Measurements from ENCODE around the gene ARMC9. TPM values are rescaled to one million over a fixed set of nuclear protein-coding genes. Genes with fewer than 3 reads are reported as not detected.
A peak's percentile ranks its signal among the peaks of the same experiment; 100 is the strongest.

ARMC9 gene
- total RNA-seq, 1 donor from 2014 or later: 178 TPM

DNA sequence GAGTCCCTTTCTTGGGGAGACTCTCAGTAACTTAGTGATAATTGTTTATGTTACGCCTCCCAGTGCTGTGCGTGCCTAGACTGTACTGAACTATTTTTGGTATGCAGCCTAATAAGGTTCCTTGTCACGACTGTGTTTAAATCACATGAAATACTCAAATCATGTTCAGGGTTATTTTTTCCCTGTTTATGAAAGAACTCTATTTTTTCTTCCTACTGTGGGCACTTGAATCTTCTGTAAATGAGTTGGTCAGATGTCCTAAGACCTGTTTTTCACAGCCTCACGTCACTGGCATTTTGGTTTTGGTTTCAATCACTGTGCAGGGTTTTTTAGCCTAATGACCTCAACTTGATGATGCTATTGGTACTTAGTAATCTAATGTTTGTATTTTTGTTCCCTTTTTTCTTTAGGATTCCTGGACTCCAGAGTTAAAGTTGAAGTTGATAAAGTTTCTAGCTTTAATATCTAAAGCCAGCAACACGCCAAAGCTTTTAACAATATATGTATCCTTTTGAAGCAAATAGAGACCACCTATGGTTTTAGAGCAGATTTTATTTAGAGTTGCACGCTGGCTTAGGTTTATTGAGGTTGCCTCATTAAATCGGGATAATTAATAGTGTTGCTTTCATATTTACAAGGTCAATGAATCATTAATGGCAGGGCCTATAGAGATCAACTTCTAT, 24.0 kb downstream of the ARMC9 start:
- no peaks in the 10 kb centered on the region for H3K27me3 Mint-ChIP-seq (ENCODE audit: unreplicated experiment)
- H3K9me3 Mint-ChIP-seq (ENCODE audit: unreplicated experiment): peaks cover 7% of the 10 kb centered on the region
- peaks cover 58% of the 10 kb centered on the region for H3K4me1 Mint-ChIP-seq (ENCODE audit: unreplicated experiment)
- DNase-seq (ENCODE audit: extremely low spot score, unreplicated experiment): no peak
- peaks cover 54% of the 10 kb centered on the region for H3K36me3 Mint-ChIP-seq (ENCODE audit: unreplicated experiment)
- TF ChIP-seq, protein P1, sequence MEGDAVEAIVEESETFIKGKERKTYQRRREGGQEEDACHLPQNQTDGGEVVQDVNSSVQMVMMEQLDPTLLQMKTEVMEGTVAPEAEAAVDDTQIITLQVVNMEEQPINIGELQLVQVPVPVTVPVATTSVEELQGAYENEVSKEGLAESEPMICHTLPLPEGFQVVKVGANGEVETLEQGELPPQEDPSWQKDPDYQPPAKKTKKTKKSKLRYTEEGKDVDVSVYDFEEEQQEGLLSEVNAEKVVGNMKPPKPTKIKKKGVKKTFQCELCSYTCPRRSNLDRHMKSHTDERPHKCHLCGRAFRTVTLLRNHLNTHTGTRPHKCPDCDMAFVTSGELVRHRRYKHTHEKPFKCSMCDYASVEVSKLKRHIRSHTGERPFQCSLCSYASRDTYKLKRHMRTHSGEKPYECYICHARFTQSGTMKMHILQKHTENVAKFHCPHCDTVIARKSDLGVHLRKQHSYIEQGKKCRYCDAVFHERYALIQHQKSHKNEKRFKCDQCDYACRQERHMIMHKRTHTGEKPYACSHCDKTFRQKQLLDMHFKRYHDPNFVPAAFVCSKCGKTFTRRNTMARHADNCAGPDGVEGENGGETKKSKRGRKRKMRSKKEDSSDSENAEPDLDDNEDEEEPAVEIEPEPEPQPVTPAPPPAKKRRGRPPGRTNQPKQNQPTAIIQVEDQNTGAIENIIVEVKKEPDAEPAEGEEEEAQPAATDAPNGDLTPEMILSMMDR (IDR thresholded peaks at IDR 0.05): no peak
- H3K4me3 Mint-ChIP-seq (ENCODE audit: unreplicated experiment): peak overlapping the region; percentile 4
- H3K27ac Mint-ChIP-seq (ENCODE audit: unreplicated experiment): peak overlapping the region; percentile 98

- Mint-ChIP-seq H3K4me1 (ENCODE audit: unreplicated experiment) (peaks cover 58% of the 10 kb centered on the region), H3K36me3 (ENCODE audit: unreplicated experiment) (peaks cover 52% of the 10 kb centered on the region), H3K27me3 (ENCODE audit: unreplicated experiment) (no peaks in the 10 kb centered on the region), H3K27ac (ENCODE audit: unreplicated experiment) (peak overlapping the region; percentile 98), H3K9me3 (ENCODE audit: unreplicated experiment) (peaks cover 7% of the 10 kb centered on the region), H3K4me3 (ENCODE audit: unreplicated experiment) (peak overlapping the region; percentile 4)
- TF ChIP-seq, protein P1 (IDR thresholded peaks at IDR 0.05): no peak
- no peak for DNase-seq (ENCODE audit: extremely low spot score, unreplicated experiment)
These were observed 24.6 kb downstream of the ARMC9 start for GRCh38 chr2:231223001-231223375.

- peaks cover 63% of the 10 kb centered on the region for H3K4me1 Mint-ChIP-seq (ENCODE audit: unreplicated experiment)
- peak overlapping the region; percentile 98 for H3K27ac Mint-ChIP-seq (ENCODE audit: unreplicated experiment)
- H3K27me3 Mint-ChIP-seq (ENCODE audit: unreplicated experiment): no peaks in the 10 kb centered on the region
- DNase-seq (ENCODE audit: extremely low spot score, unreplicated experiment): no peak
- H3K9me3 Mint-ChIP-seq (ENCODE audit: unreplicated experiment): peaks cover 7% of the 10 kb centered on the region
- H3K4me3 Mint-ChIP-seq (ENCODE audit: unreplicated experiment): peak overlapping the region; percentile 1
- TF ChIP-seq, protein P1 (IDR thresholded peaks at IDR 0.05): no peak
- H3K36me3 Mint-ChIP-seq (ENCODE audit: unreplicated experiment): peaks cover 52% of the 10 kb centered on the region
These were observed 25.1 kb downstream of the ARMC9 start for GRCh38 chr2:231223458-231223976.

- DNase-seq (ENCODE audit: extremely low spot score, unreplicated experiment): no peak
- Mint-ChIP-seq H3K27ac (ENCODE audit: unreplicated experiment) (peak overlapping the region; percentile 84), H3K4me3 (ENCODE audit: unreplicated experiment) (no peak overlapping the region), H3K4me1 (ENCODE audit: unreplicated experiment) (peaks cover 45% of the 10 kb centered on the region), H3K9me3 (ENCODE audit: unreplicated experiment) (no peaks in the 10 kb centered on the region), H3K36me3 (ENCODE audit: unreplicated experiment) (peaks cover 49% of the 10 kb centered on the region), H3K27me3 (ENCODE audit: unreplicated experiment) (no peaks in the 10 kb centered on the region)
- TF ChIP-seq, protein P1 (IDR thresholded peaks at IDR 0.05): peak; percentile 82
These were observed 29.1 kb downstream of the ARMC9 start for GRCh38 chr2:231227310-231228162.

DNA sequence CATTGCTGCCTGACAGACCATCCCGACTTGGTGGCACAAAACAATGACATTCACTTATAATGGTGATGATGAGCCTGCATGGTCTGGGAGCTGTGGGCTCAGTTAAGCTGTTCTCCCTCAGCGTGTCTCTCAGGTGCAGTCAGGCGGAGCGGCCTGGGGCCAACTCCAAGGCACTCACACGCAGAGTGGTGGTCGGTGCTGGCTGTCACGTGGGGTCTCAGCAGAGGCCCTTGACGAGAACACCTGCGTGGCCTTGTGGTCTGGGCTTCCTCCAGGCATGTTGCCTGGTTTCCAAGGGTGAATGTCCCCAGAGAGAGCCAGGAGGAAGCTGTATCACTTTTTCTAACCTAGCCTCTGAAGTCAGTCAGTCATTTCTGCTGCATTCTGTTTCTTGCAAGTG, 29.8 kb downstream of the ARMC9 start:
- H3K27ac Mint-ChIP-seq (ENCODE audit: unreplicated experiment): peak overlapping the region; percentile 84
- no peak overlapping the region for H3K4me3 Mint-ChIP-seq (ENCODE audit: unreplicated experiment)
- TF ChIP-seq, protein P1 (IDR thresholded peaks at IDR 0.05): no peak
- no peaks in the 10 kb centered on the region for H3K27me3 Mint-ChIP-seq (ENCODE audit: unreplicated experiment)
- peaks cover 38% of the 10 kb centered on the region for H3K4me1 Mint-ChIP-seq (ENCODE audit: unreplicated experiment)
- H3K36me3 Mint-ChIP-seq (ENCODE audit: unreplicated experiment): peaks cover 49% of the 10 kb centered on the region
- DNase-seq (ENCODE audit: extremely low spot score, unreplicated experiment): no peak
- H3K9me3 Mint-ChIP-seq (ENCODE audit: unreplicated experiment): no peaks in the 10 kb centered on the region

Measured in osteocyte (in vitro differentiated cells).